ENCODE results near the gene KIAA1755.
A peak's percentile ranks its signal among the peaks of the same experiment; 100 is the strongest.

The KIAA1755 gene

DNA sequence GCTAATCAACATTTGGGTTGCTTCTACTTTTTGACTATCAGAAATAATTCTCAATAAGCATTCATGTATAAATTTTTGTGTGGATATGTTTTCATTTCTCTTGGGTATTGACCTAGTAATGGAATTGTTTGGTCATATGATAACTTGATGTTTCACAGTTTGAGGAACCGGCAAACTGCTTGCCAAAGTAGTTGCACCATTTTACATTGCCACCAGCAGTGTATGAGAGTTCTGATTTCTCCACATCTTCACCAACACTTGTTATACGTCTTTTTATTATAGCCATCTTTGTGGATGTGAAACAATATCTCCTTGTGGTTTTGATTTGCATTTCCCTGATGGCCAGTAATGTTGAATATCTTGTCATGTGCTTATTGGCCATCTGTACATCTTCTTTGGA is 52.9 kb downstream of the KIAA1755 start:
- DNase-seq, result no peak

- no peak for DNase-seq
Measured at GRCh38 chr20:38205001-38205400, 55.5 kb downstream of the KIAA1755 start.

GRCh38 chr20:38203981-38204357 is 56.6 kb downstream of the KIAA1755 start:
- DNase-seq, result no peak

- DNase-seq, result peak in 1 of 58 donors; percentile 52
Measured at GRCh38 chr20:38203337-38203980, 57.1 kb downstream of the KIAA1755 start.

GRCh38 chr20:38202982-38203293 is 57.6 kb downstream of the KIAA1755 start:
- no peak for DNase-seq

DNA sequence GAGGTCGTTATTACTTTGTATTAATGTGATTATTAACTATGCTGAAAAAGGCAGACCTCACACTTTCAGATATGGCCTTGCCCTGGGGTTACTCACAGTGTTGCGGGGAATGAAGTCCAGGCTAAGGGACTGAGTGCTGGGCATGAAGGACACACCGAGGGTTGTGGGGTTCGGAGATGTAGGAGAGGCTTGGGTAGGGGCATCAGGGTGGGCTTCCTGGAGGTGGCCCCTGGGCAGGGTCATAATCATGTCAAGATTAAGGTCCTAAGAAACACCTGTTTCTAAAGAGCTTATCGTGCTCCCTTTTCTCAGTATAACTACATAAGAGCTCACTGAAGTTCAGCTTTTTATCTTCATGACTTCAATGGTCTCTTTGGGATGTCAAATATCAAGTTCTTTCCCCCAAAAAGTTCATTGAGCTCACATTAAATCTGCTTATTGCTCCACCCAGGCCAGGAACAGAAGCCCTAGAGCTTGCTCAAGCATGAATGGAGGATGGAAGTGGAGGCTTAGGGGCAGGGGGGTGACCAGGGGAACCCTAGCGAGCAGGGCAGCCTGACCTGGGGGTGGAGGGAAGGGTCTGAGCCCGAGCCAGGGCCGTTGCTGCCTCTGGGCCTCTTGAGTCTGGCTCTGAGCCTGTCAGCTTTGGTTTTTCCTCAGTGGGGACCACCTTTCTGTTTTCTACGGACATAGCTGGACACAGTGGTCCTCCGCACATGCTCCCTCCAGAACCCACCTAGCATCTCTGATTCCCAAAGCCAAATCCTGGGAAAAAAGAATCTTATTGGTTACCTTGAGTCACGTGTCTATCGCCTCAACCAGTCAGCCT is 58.2 kb downstream of the KIAA1755 start:
- no peak for DNase-seq

- DNase-seq, result no peak
Measured at GRCh38 chr20:38201356-38201755, 59.2 kb downstream of the KIAA1755 start.

DNA sequence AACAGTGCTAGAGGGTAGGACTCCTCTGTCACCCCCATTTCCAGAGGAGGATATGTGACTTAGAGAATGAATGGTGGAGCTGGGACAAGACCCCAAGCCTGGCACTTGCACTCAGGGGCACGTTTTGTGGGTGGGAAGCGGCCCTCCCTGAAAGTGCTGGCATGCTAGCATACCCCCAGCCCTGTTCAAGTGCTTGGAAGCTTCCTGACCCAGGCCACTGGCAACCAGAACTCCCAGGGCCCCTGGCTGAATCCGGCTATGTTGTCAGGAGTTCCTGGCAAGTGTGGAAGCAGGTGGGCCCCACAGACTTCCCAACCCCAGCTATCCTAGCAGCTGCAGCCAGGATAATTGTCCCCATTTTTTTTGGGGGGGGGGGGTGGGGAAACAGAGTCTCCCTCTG is 59.9 kb downstream of the KIAA1755 start:
- DNase-seq, result no peak

DNA sequence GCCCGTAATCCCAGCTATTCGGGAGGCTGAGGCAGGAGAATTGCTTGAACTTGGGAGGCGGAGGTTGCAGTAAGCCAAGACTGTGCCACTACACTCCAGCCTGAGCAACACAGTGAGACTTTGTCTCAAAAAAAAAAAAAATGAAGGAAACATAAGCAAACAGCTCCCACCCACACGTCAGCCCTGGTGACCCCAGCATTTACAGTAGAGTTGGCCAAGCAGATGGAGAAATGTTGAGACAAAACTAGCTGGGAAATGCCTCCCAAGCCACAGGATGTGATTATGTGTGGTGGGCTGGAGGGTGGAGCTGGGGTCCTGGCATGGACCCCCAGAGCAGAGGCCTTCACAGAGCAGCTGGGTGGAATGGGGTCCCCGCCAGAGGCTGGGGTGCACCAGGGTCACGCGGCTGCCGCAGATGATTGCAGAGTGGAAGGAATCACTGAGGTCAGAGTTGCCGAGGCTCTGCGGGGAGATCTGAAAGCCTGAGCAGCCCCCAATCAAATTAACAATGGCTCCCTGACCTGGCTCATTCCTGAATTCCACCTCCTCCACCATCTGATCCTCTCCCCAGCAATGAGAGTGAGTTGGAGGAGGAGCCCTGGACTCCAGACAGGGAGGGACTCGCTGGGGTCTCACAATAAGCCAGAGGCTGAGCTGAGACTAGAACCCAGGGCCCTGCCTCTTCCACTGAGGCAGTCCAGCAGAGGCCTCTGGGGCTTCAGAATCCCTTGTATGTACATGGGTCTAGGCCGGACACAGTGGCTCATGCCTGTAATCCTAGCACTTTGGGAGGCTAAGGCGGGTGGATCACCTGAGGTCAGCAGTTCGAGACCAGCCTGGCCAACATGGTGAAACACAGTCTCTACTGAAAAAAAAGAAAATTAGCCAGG is 60.8 kb downstream of the KIAA1755 start:
- no peak for DNase-seq

DNA sequence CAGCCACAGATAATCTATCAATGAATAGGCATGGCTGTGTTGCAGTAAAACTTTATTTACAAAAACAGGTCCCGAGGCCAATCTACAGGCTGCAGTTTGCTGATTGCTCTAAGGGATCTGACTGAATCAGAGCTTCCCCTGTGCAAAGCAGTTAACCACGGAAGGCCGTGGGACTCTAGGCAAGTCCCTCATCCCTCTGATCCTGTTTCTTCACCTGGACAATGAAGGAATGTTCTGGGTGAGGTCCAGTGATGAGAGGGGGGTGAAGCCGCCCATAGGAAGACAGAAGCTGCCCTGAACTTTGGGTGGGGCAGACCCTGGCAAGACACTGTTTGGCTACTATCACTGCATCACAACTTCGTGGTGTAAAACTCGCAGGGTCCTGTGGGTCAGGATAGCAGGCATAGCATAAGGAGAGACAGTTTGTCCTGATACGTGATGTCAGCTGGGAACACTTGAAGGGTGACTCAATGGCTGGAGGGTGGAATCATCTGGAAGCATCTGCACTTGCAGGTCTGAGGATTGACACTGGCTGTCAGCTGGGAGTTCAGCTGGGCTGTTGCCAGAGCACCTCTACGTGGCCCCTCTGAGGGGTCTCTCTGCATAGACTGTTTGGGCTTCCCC is 62.2 kb downstream of the KIAA1755 start:
- DNase-seq, result no peak

DNA sequence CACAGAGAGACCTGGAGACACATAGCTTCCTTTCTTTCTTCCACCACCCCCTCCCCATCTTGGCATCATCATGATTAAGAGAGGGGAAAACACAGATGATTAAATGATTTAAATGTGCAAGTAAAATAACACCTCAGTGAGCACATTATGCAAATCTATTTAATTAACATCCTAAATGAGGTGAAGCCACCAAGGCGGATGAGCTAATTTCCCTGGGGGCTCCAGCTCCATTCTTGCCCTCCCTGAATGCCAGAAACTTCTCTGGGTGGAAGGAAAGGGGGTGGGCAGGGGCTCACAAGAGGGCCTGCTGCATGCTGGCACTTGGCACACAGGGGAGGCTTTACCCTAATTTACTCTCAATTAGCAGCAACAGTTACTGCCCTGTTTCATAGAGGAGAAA is 62.9 kb downstream of the KIAA1755 start:
- no peak for DNase-seq

- DNase-seq, result no peak
Measured at GRCh38 chr20:38197217-38197616, 63.3 kb downstream of the KIAA1755 start.

DNA sequence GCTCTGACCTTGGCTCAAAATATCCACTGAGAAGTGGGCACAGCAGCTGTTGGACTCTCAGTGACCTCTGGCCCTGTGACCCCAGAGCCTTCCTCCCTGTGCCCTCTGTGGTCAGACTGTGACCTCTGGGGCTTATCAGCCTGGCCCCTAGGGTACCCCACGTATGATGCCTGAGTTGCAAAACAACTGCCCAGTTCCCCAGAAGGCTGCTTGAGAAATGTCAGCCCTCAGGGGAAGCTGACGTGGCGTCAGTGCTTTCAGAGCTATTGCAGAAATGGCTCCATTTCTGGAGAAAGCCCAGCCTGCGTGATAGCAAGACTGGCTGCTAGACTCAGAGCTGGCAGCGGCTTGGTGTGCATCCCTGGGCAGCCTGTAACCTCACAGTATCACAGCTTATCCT is 63.9 kb downstream of the KIAA1755 start:
- DNase-seq, result no peak

GRCh38 chr20:38196076-38196475 is 64.5 kb downstream of the KIAA1755 start:
- DNase-seq, result no peak

DNA sequence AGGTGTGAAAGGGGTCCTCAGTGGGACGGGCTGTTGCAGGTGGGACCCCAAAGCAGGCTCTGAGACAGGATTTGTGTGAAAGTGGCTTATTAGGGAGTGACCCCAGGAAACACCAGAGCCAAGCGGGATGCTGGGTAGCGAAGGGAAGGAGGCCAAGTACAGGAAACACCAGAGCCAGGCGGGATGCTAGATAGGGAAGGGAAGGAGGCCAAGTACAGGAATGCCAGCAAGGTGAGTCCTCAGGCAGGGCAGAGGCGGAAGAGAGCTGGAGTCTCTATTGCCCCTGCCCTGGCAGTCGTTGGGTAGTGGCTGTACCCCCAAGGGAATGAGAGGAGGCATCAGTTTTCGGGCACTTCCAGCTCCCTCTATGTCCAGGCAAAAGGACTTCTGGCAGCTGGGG is 65.0 kb downstream of the KIAA1755 start:
- DNase-seq, result no peak

DNA sequence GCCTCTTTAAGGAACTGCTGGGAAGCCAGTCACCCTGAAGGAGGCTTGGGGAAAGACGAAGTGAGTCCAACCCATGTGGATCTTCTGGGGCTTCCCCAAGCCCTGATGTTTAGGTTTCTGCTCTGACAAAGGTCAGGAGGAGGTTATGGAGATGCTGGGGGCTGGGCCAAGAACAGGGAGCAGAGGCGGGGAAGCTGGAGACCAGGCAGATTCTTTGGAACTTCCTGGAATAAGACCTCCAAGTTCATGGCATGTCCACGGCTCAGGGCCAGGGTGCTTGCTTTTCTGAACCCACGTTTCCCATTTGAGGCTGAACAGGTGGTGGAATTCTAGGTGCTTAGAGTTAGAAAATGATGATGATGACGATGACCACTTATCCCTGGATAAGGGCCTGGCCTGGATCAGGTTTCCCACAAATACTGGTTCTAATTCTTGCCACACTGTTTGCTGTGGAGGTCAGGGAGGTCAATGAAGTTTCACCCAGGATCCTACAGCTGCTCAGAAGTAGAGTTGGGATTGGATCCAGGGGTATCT is 65.5 kb downstream of the KIAA1755 start:
- no peak for DNase-seq

- no peak for DNase-seq
Measured at GRCh38 chr20:38193586-38194105, 66.9 kb downstream of the KIAA1755 start.

GRCh38 chr20:38192323-38192885 is 68.1 kb downstream of the KIAA1755 start:
- DNase-seq, result no peak

GRCh38 chr20:38191654-38192053 is 68.9 kb downstream of the KIAA1755 start:
- no peak for DNase-seq

GRCh38 chr20:38190936-38191371 is 69.6 kb downstream of the KIAA1755 start:
- no peak for DNase-seq

DNA sequence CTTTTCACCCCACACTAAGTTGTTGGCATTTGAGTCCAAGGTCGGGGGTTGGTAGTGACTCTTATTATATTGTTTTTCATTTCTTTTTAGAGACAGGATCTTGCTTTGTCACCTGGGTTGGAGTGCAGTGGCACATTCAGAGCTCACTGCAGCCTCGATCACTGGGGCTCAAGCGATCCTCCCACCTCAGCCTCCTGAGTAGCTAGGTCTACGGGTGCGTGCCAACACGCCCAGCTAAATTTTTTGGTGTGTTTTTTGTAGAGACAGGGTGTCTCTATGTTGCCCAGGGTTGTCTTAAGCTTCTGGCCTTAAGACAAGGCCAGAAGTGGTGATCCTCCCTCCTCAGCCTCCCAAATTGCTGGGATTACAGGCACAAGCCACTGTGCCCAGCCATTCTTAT is 70.4 kb downstream of the KIAA1755 start:
- no peak for DNase-seq

All from anterior cingulate cortex (tissue), 58 donors.